HG02840 (cell line): ENCODE measurements around the gene COG2.
"Not testable (repeated sequence)": the region's sequence is repeated elsewhere in the genome, so short reads cannot be mapped to it uniquely, and the experiment has no call there.

Experiments used
- ATAC-seq: cut with Tn5 transposase; IDR thresholded peaks from one replicate; pipeline ENCODE4 v1.9.1; 2021; ENCODE audit warnings: mild to moderate bottlenecking, moderate library complexity, moderate number of reproducible peaks; ENCODE audit not compliant: unreplicated experiment, low FRiP score

The COG2 gene

DNA sequence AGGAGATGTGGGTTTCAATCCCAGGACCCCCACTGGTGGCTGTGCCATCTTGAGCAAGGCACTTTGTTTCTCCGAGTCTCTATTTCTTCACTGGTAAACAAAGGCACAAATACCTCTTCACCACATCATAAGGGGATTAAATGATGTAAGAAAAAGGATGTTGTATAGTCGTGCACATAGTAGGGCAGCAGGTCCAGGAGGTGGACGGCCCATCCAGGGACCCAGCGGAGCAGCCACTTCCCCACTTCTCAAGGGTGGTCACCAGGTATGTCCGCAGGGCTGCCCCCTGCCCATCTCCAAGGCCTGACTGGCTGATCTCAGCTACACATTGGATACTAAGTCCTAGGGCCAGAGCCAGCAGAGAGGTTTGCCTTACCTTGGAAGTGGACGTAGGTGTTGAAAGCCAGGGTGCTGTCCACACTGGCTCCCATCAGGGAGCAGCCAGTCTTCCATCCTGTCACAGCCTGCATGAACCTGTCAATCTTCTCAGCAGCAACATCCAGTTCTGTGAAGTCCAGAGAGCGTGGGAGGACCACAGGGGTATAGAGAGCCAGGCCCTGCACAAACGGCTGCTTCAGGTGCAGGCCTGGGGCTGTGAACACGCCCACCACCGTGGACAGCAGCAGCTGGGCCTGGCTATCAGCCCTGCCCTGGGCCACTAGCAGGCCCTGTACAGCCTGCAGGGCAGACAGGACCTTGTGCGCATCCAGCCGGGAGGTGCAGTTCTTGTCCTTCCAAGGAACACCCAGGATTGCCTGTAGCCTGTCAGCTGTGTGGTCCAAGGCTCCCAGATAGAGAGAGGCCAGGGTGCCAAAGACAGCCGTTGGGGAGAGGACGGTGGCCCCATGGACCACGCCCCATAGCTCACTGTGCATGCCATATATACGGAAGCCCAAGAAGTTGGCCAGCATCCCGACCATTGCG, 67.6 kb downstream of the COG2 start:
- ATAC-seq: no peak

DNA sequence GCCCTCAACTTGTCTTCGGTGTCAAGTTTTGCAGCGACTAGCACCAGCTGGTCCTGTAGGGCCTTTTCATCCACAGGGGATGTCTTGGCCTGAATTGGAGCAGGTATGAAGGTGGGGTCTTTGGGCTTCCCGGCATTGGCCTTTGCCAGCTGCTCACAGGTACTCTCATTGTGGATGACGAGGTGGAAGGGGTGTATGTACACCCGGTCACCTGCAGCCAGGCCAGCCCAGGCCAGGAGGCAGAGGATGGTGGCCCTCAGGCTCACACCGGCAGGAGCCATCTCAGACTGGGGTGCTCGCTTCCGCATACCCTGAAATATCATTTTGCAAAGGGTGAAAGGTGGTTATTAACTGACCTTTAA, 68.2 kb downstream of the COG2 start:
- no peak for ATAC-seq

DNA sequence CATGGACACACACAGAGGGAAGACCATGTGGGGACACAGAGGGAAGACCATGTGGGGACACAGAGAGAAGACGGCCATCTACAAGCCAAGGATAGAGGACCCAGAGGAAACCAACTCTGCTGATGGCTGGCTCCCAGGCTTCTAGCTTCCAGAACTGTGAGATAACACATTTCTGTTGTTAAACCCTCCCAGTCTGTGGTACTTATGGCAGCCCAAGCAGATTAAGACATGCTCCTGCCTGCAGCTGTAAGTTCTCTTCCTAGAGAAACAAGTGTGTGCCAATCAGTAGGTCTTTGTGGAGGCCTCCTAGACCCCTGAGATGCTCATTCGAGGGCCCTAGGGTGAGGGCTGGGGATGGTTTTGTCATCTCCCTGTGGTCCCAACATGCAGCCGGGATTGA, 69.0 kb downstream of the COG2 start:
- ATAC-seq: no peak

GRCh38 chr1:230712470-230712942, 70.2 kb downstream of the COG2 start:
- ATAC-seq: no peak

DNA sequence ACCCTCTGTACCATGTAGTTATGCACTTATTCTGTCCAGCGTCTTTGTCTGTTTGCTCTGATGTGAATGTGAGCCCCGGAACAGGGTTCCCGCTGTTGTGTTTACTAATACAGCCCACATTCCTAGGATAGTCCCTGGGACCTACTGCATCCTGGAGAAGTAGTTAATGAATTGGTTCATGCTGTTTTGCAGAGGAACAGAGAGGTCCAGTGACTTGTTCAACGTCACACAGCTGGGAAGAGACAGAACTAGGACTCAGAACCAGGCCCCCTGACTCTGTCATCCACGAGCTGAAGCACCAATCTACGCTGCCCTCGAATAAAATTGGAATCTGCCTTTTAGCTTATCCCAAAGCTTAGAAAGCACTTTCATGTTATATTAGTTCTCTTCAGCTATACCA, 70.9 kb downstream of the COG2 start:
- no peak for ATAC-seq

GRCh38 chr1:230713547-230713914, 71.2 kb downstream of the COG2 start:
- no peak for ATAC-seq

DNA sequence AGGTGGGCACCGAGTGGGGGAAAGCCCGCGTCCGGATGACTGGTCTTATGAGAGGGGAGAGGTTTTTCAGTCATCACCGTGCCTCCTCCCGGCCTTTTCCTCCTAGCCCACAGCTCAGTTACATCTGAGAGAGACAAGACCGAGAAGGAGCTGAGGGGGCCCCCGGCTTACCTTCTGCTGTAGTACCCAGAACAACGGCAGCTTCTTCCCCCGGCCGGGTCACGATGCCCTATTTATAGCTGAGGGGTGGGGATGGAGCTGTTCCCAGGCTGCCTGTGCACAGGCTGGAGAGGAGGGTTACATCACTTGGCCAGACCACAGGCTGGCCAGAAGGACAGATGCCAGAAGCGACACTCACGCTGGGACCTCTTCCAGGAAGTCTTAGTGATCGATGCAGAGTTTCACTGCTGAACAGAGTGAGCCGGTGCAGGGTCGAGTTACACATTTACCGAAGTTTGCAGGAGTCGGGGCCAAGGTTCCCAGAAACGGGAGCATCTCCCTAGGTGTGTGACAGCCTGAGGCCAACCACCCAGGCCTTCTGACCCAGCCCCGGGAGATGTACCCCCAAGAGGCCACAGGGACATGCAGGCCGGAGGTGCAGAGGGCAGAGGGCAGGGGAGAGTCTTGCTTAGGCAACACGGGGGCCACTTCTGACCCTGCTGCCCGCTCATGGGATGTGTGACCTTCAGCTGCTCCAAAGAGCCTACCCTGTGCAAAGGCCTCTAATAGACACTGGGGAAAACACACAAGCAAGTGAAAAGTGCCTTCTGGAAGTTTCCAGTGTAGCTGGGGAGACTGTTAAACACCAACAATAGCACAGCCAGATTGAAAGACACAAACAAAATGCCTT, 71.9 kb downstream of the COG2 start, which contains the start of gene AGT:
AGT (minus strand) TSS at position 208 of the 850 bp plus-strand sequence. CDS start 3,299 bp downstream, outside the sequence.
- ATAC-seq: no peak

DNA sequence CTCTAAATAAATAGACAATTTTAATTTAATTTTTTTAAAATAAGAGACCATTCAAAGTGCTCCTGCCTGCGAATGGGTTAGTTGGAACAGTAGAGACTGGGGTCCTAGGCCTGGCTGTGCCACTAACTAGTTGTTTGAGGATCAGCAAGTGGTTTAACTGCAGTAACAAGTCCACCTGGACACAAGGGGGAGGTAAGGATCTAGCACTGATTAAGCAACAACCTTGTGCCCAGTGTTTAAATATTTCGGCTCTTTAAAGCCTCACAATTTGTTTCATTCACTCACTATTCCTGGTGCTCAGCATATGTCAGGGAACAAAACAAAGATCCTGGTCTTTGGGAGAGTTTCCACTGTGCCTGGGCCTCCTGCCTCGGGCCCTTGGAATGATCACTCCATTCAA, 73.2 kb downstream of the COG2 start:
- no peak for ATAC-seq

DNA sequence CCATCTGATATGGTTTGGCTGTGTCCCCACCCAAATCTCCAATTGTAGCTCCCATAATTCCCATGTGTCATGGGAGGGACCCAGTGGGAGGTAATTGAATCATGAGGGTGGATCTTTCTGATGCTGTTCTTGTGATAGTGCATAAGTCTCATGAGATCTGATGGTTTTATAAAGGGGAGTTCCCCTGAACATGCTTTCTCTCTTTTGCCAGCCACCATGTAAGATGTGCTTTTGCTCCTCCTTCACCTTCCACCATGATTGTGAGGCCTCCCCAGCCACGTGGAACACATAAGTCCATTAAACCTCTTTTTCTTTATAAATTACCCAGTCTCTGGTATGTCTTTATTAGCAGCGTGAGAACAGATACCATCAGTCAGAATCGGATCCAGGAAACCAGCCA, 74.2 kb downstream of the COG2 start:
- ATAC-seq: not testable (repeated sequence)

- no peak for ATAC-seq
Measured at GRCh38 chr1:230717251-230717650, 75.0 kb downstream of the COG2 start.

- not testable (repeated sequence) for ATAC-seq
Measured at GRCh38 chr1:230721849-230722522, 79.7 kb downstream of the COG2 start.

DNA sequence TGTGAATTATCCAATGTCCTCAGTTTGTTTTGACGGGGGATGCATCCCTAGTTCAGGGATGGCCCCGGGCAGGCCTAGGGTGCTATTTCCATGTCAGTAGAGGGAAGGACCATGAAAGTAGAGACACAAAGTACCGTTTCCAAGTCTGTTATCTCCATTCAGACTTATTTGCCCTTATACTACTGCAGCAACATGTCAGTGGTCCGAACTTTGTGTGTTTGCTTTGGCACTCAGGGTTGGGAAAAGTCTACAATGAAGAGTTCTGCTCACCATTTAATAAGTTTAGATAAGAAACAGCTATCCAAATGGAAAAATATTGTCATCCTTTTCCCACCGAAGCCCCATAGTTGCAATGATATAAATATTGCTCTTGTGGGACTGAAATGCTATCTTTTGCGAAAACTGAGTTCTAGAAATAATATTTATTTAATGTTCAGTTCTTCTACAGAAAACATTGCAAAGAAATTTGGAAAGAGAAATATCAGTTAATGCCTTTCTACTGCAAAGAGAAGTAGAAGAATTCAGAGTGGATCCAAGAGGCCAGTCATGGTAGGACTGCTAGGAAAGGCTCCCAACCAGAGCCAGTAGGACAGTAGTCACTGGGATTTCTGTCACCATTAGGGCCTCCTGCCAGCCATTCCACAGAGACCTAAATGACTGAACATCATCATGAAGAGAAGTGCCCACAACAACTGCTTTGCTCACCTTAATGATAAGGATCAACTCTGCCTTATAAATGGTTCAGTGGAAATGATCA, 83.2 kb downstream of the COG2 start:
- ATAC-seq: no peak

GRCh38 chr1:230728710-230729392, 86.6 kb downstream of the COG2 start:
- ATAC-seq: no peak

DNA sequence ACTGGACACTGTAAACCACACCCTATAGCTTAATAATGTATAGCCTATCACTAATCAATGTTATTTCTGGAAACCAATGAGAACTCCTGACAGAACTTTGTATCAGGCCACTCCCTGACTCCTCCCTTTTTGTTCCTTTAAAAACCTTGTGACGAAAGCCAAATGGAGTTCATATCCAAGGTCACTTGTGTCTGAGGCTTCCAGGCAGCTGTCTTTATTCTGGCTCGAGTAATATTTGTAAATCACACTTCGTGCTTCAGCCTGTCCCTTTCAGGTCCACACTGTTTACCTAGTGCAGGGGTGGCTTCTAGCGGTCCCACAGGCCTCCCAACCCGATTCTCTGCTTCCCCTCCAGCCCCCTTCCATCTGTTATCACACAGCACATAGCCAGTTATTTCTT, 88.7 kb downstream of the COG2 start:
- ATAC-seq: no peak

DNA sequence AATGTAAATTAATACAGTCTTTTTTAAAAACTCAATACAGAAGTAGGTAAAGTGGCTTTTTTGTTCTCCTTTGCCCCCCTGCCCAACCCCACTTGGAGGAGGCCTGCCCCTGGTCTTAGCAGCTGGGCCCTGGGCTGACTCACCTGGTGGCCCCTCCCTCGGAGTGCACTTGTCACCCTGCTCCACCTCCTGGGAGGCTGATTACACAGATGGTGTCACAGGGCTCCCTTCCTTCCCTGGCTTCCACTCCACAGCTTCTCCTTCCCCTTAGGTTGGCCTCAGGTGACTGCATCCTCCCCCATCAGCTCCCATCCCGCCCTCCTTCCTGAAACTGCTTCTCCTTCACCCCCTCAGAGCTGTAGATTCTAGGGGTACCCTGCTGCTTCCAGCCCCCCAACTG, 93.2 kb downstream of the COG2 start:
- no peak for ATAC-seq

- ATAC-seq: no peak
Measured at GRCh38 chr1:230737622-230738262, 95.5 kb downstream of the COG2 start.

GRCh38 chr1:230739564-230740290, 97.4 kb downstream of the COG2 start:
- ATAC-seq: no peak
